HepG2 (cell line): ENCODE results near the gene BAZ1A. TPM values are rescaled to one million over a fixed set of nuclear protein-coding genes. Genes with fewer than 3 reads are reported as not detected.

ENCODE experiments used
- ATAC-seq: fragments of 200-7000 bp; cut with Tn5 transposase; 3 replicates; pipeline ENCODE4 v1.9.1; 2020; ENCODE audit warnings: mild to moderate bottlenecking, moderate library complexity
- BruUV-seq: library from RNA; stranded (reverse); fragments of 400-500 nt; replicated peaks from 2 replicates; lab custom pipeline; 2021; lab: Mats Ljungman, UMichigan
- CTCF ChIA-PET: fragments of 300-600 bp; formaldehyde crosslinking; extraction: SDS; loops from one replicate; lab custom pipeline; 2021; ENCODE audit warnings: low total read pairs, inconsistent platforms, low intra/inter-chr PET ratio; lab: Yijun Ruan, JAX
- POLR2A ChIA-PET: fragments of 350-600 bp; sonication (Branson Sonifier 250); formaldehyde crosslinking; loops from one replicate; lab custom pipeline; 2020; ENCODE audit warnings: antibody characterized with exemption, inconsistent platforms; lab: Yijun Ruan, JAX
- DNase-seq: peaks from one replicate; pipeline ENCODE4 v3.0.0-alpha.2; 2015; ENCODE audit warnings: low spot score
- FAIRE-seq: peaks from 3 replicates; lab custom pipeline; 2011; peaks lifted over from hg19 to GRCh38; lab: Jason Lieb, UNC
- H2AFZ ChIP-seq: one replicate; pipeline ENCODE4 v1.6.1; 2011; ENCODE audit warnings: low read length, inconsistent platforms
- H3K27ac ChIP-seq: fragments of 300-600 bp; 3 replicates; pipeline ENCODE4 v1.8.0; 2011; ENCODE audit warnings: mixed run types, mild to moderate bottlenecking, mixed read lengths, low read length, inconsistent platforms; ENCODE audit not compliant: insufficient read depth; ENCODE audit errors: extremely low read length
- H3K27me3 ChIP-seq, 2 experiments: fragments of 200-600 bp in 1 of 2; 2 replicates in 1 of 2; 3 replicates in 1 of 2; pipeline versions ENCODE4 v1.6.0 to v1.8.0; 2011; ENCODE audit warnings: low read length in 2 of 2, mild to moderate bottlenecking in 2 of 2, moderate library complexity in 2 of 2, inconsistent platforms in 1 of 2; ENCODE audit not compliant: insufficient read depth in 2 of 2, control insufficient read depth in 1 of 2
- H3K36me3 ChIP-seq, 2 experiments: fragments of 200-600 bp in 1 of 2; replicated peaks in 1 of 2; 2 replicates in 1 of 2; 3 replicates in 1 of 2; pipeline versions ENCODE4 v1.5.1 to v1.8.0; 2011; ENCODE audit warnings: low read length in 2 of 2, inconsistent platforms in 1 of 2; ENCODE audit not compliant: insufficient read depth in 2 of 2, control insufficient read depth in 1 of 2
- H3K4me1 ChIP-seq: 2 replicates; pipeline ENCODE4 v1.5.1; 2012; ENCODE audit warnings: low read length, inconsistent platforms; ENCODE audit not compliant: insufficient read depth
- H3K4me2 ChIP-seq: 2 replicates; pipeline ENCODE4 v1.6.0; 2011; ENCODE audit warnings: low read depth, low read length, inconsistent platforms
- H3K4me3 ChIP-seq, 3 experiments: fragments of 200-600 bp in 1 of 3; sonication (generic), shearing (Covaris generic) in 1 of 3; replicated peaks in 1 of 3; 2 replicates each; pipeline ENCODE4 v1.5.1; 2011 to 2016; ENCODE audit warnings: low read length in 3 of 3, inconsistent platforms in 2 of 3, low read depth in 2 of 3, mild to moderate bottlenecking in 2 of 3, control low read depth in 1 of 3, mixed read lengths in 1 of 3; ENCODE audit not compliant: insufficient read depth in 1 of 3
- H3K79me2 ChIP-seq: one replicate; pipeline ENCODE4 v1.6.1; 2011; ENCODE audit warnings: low read length, inconsistent platforms; ENCODE audit not compliant: insufficient read depth
- H3K9ac ChIP-seq: 2 replicates; pipeline ENCODE4 v1.6.0; 2011; ENCODE audit warnings: mild to moderate bottlenecking, low read depth, low read length, inconsistent platforms; ENCODE audit not compliant: insufficient read depth
- H3K9me3 ChIP-seq: 2 replicates; pipeline ENCODE4 v1.5.1; 2012; ENCODE audit warnings: mild to moderate bottlenecking, low read length
- H4K20me1 ChIP-seq: 2 replicates; pipeline ENCODE4 v1.6.0; 2011; ENCODE audit warnings: inconsistent platforms, mild to moderate bottlenecking, low read length, moderate library complexity; ENCODE audit not compliant: insufficient read depth
- MXI1 ChIP-seq: IDR thresholded peaks from 3 replicates; pipeline ENCODE4 v1.6.1; 2012; ENCODE audit warnings: low read depth, low read length, inconsistent platforms, borderline replicate concordance
- NPAS2 ChIP-seq: sonication (generic); formaldehyde crosslinking; IDR thresholded peaks from 2 replicates; pipeline ENCODE4 v1.8.0; 2022; ENCODE audit warnings: mild to moderate bottlenecking, missing genetic modification reagents, borderline replicate concordance
- RFX1 ChIP-seq: fragments of 450-650 bp; IDR thresholded peaks from 2 replicates; pipeline ENCODE4 v1.6.1; 2017
- STAT5B ChIP-seq: sonication (generic); formaldehyde crosslinking; IDR thresholded peaks from 2 replicates; pipeline ENCODE4 v1.4.0; 2020; ENCODE audit warnings: missing genetic modification reagents
- ZFP82 ChIP-seq: sonication (generic); formaldehyde crosslinking; IDR thresholded peaks from 2 replicates; pipeline ENCODE4 v1.5.1; 2020; ENCODE audit warnings: mild to moderate bottlenecking, missing genetic modification reagents, borderline replicate concordance
- ZNF143 ChIP-seq: sonication (generic); formaldehyde crosslinking; IDR thresholded peaks from 2 replicates; pipeline ENCODE4 v1.4.0; 2020; ENCODE audit warnings: missing genetic modification reagents
- ZNF232 ChIP-seq: sonication (generic); formaldehyde crosslinking; IDR thresholded peaks from 2 replicates; pipeline ENCODE4 v1.4.0; 2020; ENCODE audit warnings: missing genetic modification reagents, borderline replicate concordance
- ZNF747 ChIP-seq: sonication (generic); formaldehyde crosslinking; IDR thresholded peaks from 2 replicates; pipeline ENCODE4 v1.8.1; 2023; ENCODE audit warnings: missing genetic modification reagents, mild to moderate bottlenecking, borderline replicate concordance
- WGBS: methylation state at CpG from one replicate; pipeline ENCODE4 v1.1.6; 2017; ENCODE audit warnings: low lambda C conversion rate; 5-methylcytosine and 5-hydroxymethylcytosine counted together
- in situ Hi-C: cut with HindIII; loops from 2 replicates; pipeline ENCODE4 v1.10.0; 2017; ENCODE audit warnings: low pct_unique_long_range_greater_than_20kb; ENCODE audit not compliant: extremely low pct_ligation_motif_present
- intact Hi-C: fragments of 100-400 bp; cut with micrococcal nuclease; formaldehyde crosslinking; loops from one replicate; pipeline ENCODE4 v1.10.0; 2022; ENCODE audit not compliant: unreplicated experiment
- polyA plus RNA-seq, 8 experiments: library from polyadenylated mRNA; depleted of rRNA in 3 of 8; stranded (reverse) in 7 of 8; unstranded in 1 of 8; fragments of >200 nt; fragmentation: Illumina TruSeq in 4 of 8; extraction: Trizol in 4 of 8; gene quantifications; 2 replicates each; pipeline versions ENCODE4 v1.2.1 to v1.2.3, GENCODE V29; 2011 to 2016; ENCODE audit warnings: low read depth in 4 of 8, missing spikeins in 1 of 8, mixed read lengths in 1 of 8; ENCODE audit not compliant: insufficient read depth in 1 of 8
- total RNA-seq, 5 experiments: library from RNA; depleted of rRNA; stranded (reverse); fragments of >200 nt; fragmentation: Illumina TruSeq; extraction: Trizol; gene quantifications; 2 replicates each; pipeline ENCODE4 v1.2.3, GENCODE V29; 2016; ENCODE audit warnings: low read depth in 1 of 5
- TF ChIP-seq, protein P1 (sequence below): sonication (generic); formaldehyde crosslinking; IDR thresholded peaks from 2 replicates; pipeline ENCODE4 v1.5.1; 2020; ENCODE audit warnings: missing genetic modification reagents, mild to moderate bottlenecking, borderline replicate concordance
- TF ChIP-seq, protein P2 (sequence below): sonication (generic); formaldehyde crosslinking; IDR thresholded peaks from 2 replicates; pipeline ENCODE4 v1.4.0; 2020; ENCODE audit warnings: missing genetic modification reagents

Gene BAZ1A
- total and polyA plus RNA-seq, 2 of the 13 experiments (the other 11 are each of a cell fraction or from before 2014, with no cell fraction given), result 20.9 to 56.8 TPM

DNA sequence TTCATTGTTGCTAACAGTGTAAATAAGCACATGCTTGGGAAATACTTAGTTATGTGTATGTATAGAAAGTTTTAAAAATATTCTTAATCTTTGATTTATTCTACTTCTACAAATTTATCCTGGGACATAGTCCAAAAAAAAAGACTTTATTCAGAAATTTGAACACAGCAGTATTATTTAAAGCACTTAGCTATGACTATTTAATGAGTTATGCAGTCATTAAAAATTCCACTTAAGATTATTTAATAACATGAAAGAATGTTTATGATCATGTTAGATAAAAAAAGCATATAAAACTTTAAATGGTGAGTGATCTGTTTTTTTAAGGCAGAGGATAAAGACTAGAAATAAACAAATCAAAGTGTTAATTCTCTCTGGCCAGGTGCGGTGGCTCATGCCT lies 78.3 kb downstream of the BAZ1A start:
- Histone ChIP-seq H3K79me2 (no peaks in the 10 kb centered on the region), H3K27ac (no peak overlapping the region), H4K20me1 (no peaks in the 10 kb centered on the region), H3K27me3 (no peaks in the 10 kb centered on the region), H3K9ac (no peak overlapping the region), H3K4me2 (no peak overlapping the region), H3K4me1 (peaks cover 12% of the 10 kb centered on the region), H3K4me3 (no peak overlapping the region), H3K9me3 (no peaks in the 10 kb centered on the region), H3K36me3 (peaks cover 5 to 32% of the 10 kb centered on the region in 2 experiments; a peak in 4 of 5 replicates), H2AFZ (no peak overlapping the region)
- FAIRE-seq (no peak), ATAC-seq (no peak), DNase-seq (no peak)
- intact Hi-C loops (loop anchor here (5.0 kb wide), 1 partner anchor 40 kb away; no protein-coding TSS in a partner anchor), in situ Hi-C loops (no loop called here)
- POLR2A ChIA-PET, result interaction anchor here (1.5 kb wide), 1 partner anchor 185 kb away, joined by 16 read pairs; the partner anchor contains the start of gene SRP54
- WGBS, result 96% methylated on average over 1 of the region's 1 CpG
- TF ChIP-seq ZNF232 (no peak), ZNF143 (no peak), ZFP82 (CRISPR knock-in tag) (no peak), MXI1 (no peak), RFX1 (no peak), ZNF747 (CRISPR knock-in tag) (no peak), STAT5B (CRISPR knock-in tag) (no peak), NPAS2 (CRISPR knock-in tag) (no peak)
- TF ChIP-seq, protein P1, sequence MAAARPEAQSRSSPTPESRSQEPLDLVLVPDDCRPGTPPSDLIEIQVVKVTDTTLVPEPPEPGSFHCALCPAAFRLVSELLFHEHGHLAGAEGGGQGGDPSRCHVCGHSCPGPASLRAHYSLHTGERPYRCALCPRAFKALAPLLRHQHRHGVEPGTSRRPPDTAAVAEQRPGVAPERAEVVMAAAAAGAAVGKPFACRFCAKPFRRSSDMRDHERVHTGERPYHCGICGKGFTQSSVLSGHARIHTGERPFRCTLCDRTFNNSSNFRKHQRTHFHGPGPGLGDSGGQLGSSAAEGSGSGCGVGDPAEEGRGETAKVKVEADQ, result no peak
- TF ChIP-seq, protein P2, sequence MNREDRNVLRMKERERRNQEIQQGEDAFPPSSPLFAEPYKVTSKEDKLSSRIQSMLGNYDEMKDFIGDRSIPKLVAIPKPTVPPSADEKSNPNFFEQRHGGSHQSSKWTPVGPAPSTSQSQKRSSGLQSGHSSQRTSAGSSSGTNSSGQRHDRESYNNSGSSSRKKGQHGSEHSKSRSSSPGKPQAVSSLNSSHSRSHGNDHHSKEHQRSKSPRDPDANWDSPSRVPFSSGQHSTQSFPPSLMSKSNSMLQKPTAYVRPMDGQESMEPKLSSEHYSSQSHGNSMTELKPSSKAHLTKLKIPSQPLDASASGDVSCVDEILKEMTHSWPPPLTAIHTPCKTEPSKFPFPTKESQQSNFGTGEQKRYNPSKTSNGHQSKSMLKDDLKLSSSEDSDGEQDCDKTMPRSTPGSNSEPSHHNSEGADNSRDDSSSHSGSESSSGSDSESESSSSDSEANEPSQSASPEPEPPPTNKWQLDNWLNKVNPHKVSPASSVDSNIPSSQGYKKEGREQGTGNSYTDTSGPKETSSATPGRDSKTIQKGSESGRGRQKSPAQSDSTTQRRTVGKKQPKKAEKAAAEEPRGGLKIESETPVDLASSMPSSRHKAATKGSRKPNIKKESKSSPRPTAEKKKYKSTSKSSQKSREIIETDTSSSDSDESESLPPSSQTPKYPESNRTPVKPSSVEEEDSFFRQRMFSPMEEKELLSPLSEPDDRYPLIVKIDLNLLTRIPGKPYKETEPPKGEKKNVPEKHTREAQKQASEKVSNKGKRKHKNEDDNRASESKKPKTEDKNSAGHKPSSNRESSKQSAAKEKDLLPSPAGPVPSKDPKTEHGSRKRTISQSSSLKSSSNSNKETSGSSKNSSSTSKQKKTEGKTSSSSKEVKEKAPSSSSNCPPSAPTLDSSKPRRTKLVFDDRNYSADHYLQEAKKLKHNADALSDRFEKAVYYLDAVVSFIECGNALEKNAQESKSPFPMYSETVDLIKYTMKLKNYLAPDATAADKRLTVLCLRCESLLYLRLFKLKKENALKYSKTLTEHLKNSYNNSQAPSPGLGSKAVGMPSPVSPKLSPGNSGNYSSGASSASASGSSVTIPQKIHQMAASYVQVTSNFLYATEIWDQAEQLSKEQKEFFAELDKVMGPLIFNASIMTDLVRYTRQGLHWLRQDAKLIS (CRISPR knock-in tag), result no peak
- CTCF ChIA-PET, result no interaction called here
- no TSS peak for BruUV-seq
